GM12872 (cell line): Measurements from ENCODE around the gene BIRC3.

Experiments used
- TF ChIP-seq, protein P1 (sequence below): IDR thresholded peaks from 3 replicates; pipeline ENCODE4 v1.5.1; 2011; ENCODE audit warnings: low read depth, mild to moderate bottlenecking, low read length, moderate library complexity; ENCODE audit not compliant: insufficient read depth

The BIRC3 gene

GRCh38 chr11:102364991-102365390 is 47.7 kb downstream of the BIRC3 start:
- TF ChIP-seq, protein P1, sequence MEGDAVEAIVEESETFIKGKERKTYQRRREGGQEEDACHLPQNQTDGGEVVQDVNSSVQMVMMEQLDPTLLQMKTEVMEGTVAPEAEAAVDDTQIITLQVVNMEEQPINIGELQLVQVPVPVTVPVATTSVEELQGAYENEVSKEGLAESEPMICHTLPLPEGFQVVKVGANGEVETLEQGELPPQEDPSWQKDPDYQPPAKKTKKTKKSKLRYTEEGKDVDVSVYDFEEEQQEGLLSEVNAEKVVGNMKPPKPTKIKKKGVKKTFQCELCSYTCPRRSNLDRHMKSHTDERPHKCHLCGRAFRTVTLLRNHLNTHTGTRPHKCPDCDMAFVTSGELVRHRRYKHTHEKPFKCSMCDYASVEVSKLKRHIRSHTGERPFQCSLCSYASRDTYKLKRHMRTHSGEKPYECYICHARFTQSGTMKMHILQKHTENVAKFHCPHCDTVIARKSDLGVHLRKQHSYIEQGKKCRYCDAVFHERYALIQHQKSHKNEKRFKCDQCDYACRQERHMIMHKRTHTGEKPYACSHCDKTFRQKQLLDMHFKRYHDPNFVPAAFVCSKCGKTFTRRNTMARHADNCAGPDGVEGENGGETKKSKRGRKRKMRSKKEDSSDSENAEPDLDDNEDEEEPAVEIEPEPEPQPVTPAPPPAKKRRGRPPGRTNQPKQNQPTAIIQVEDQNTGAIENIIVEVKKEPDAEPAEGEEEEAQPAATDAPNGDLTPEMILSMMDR = no peak

GRCh38 chr11:102367364-102367763 is 50.1 kb downstream of the BIRC3 start:
- TF ChIP-seq, protein P1 = no peak

GRCh38 chr11:102368472-102368871 is 51.2 kb downstream of the BIRC3 start:
- TF ChIP-seq, protein P1 = no peak

DNA sequence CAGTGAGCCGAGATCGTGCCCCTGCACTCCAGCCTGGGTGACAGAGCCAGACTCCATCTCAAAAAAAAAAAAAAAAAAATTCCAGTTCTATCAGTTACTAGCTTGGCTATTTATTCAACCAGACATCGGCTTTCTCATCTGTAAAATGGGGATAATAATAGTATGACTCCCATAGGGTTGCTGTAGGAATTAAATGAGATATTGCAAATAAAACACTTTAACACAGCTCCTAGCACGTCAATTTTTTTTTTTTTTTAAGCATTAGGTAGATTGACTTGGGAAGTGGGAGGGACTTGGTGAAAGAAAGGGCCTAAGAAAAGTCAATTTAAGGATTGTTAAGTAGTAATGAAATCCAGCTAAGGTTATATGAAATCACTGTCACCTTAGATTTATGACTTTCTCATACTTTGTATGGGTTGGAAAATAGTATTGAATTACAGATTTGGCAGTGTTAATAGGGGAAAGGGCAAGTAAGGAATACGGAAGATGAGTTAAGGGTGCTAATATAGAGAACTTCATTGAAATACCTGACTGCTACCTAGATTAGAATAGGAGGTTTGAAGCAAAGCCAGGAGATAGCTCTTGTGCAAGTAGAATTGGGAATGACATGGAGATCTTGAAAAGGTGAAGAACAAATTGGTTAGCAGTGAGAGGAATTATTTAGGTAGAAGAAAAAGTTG is 58.6 kb downstream of the BIRC3 start:
- TF ChIP-seq, protein P1 = no peak

- TF ChIP-seq, protein P1 = no peak
Measured at GRCh38 chr11:102377891-102378290, 60.6 kb downstream of the BIRC3 start.

- TF ChIP-seq, protein P1 = no peak
Measured at GRCh38 chr11:102378818-102379217, 61.5 kb downstream of the BIRC3 start.

DNA sequence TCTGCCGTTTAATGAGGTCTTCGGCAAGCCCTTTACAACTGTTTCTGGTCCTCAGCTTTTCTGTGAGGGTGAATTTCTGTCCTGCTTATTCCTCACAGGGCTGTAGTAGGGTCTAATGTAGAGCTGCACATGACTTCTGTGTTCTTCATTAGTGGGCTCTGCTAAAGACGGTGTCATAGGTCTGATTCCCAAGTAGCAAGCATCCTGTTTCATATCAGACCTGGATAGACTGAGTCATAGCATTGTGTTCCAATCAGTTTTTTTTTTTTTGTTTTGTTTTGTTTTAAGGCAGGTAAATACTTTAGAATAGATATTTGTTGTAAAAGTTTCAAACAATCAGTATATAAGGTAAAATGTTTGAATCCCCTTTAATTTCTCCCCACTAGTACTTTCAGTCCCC is 65.1 kb downstream of the BIRC3 start:
- TF ChIP-seq, protein P1 = no peak
